Prostate gland (tissue), 2 donors: ENCODE data around the gene OR4K17.

Experiments used
- POLR2AphosphoS5 ChIP-seq: sonication (generic); formaldehyde crosslinking; IDR thresholded peaks from one replicate; pipeline ENCODE4 v1.6.1; 2017; ENCODE audit warnings: antibody characterized with exemption
- TF ChIP-seq, protein P1 (sequence below), 4 experiments: fragments of 200-600 bp in 2 of 4; fragments of 450-650 bp in 2 of 4; sonication (generic) in 2 of 4; IDR thresholded peaks; 1 replicate in 3 of 4; 2 replicates in 1 of 4; pipeline ENCODE4 v1.5.1; 2016 to 2019; ENCODE audit warnings: antibody characterized with exemption in 4 of 4, mild to moderate bottlenecking in 2 of 4, moderate library complexity in 2 of 4

- TF ChIP-seq, protein P1, sequence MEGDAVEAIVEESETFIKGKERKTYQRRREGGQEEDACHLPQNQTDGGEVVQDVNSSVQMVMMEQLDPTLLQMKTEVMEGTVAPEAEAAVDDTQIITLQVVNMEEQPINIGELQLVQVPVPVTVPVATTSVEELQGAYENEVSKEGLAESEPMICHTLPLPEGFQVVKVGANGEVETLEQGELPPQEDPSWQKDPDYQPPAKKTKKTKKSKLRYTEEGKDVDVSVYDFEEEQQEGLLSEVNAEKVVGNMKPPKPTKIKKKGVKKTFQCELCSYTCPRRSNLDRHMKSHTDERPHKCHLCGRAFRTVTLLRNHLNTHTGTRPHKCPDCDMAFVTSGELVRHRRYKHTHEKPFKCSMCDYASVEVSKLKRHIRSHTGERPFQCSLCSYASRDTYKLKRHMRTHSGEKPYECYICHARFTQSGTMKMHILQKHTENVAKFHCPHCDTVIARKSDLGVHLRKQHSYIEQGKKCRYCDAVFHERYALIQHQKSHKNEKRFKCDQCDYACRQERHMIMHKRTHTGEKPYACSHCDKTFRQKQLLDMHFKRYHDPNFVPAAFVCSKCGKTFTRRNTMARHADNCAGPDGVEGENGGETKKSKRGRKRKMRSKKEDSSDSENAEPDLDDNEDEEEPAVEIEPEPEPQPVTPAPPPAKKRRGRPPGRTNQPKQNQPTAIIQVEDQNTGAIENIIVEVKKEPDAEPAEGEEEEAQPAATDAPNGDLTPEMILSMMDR (IDR thresholded peaks at IDR 0.05), result no peak
- TF ChIP-seq POLR2AphosphoS5, result no peak
These were observed 34.3 kb downstream of the OR4K17 start for GRCh38 chr14:20144820-20145219.
